ENCODE measurements around the gene PRRC2B.

PRRC2B gene

DNA sequence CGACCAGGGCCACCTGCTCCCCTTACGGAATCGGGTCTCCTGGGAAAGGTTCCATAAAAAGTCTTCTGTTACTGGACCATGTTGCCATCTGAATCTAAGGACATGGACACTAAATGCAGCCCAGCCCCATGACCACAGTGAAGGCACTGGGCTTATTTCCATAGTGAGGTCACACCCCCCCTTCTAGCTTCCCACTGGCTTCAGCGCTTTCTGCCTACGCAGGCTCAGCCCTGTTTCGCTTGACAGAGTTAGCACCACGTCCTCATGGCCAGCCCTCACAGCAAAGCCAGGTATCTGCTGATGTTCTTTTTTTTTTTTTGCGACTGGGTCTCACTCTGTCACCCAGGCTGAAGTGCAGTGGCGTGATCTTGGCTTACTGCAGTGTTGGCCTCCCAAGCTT is 123.0 kb downstream of the PRRC2B start:
- DNase-seq (ENCODE audit: low read depth in 2 of 2): no peak

DNA sequence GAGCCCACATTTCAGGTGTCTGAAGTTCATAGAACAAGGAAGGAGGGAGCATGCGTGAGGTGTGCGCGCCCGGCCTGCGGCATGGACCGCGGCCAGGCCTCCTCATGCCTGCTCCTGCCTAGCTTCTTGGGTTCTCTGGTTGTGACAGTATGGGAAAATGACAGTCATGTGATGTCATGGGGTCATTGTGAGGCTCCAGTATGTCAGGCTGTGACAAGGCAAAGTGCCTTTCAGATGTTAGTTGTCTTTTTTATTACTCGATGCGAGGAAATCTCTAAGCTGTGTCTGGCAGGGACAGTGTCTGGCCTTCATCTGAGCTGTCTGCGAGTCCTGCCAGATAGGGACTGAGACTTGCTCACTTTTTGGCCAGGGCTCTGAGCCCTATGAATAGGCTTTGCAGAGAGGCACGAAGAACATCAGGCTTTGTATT is 123.9 kb downstream of the PRRC2B start:
- no peak for DNase-seq (ENCODE audit: low read depth in 2 of 2)

DNA sequence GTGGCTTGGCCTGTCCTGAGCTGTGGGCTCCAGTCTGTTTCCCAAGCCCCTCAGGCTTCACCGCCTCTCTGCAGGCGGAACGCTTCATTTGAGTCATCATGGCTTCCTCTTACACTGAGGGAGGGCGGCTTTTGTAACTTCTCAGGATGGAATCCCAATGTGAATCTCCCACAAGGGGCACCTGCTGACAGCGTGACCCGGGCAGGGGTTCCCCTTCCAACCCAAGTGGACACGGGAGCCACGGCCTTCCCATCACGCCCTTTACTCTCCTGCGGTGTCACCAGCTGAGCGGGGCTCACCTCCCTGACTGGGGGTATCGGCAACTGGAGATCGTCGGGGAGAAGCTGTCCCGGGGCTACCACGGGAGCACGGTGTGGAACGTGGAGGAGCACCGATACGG is 124.7 kb downstream of the PRRC2B start:
- DNase-seq (ENCODE audit: low read depth in 2 of 2): no peak

GRCh38 chr9:131520503-131520902 is 126.6 kb downstream of the PRRC2B start:
- DNase-seq (ENCODE audit: low read depth in 2 of 2): no peak

DNA sequence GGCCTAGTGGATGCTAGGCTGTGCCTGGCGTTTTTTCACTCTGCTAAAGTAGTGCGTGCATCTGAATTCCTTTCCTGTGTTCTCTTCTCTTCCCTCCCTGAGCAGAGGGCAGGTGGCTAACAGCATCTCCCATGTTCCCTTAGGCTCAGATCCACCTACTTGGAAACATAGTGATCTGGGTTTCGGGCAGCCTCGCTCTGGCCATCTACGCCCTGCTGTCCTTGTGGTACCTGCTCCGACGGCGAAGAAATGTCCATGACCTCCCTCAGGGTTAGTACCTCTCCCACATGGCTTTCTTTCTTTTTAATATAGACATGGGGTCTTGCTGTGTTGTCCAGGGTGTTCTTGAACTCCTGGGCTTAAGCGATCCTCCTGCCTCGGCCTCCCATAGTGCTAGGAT is 127.3 kb downstream of the PRRC2B start:
- no peak for DNase-seq (ENCODE audit: low read depth in 2 of 2)

DNA sequence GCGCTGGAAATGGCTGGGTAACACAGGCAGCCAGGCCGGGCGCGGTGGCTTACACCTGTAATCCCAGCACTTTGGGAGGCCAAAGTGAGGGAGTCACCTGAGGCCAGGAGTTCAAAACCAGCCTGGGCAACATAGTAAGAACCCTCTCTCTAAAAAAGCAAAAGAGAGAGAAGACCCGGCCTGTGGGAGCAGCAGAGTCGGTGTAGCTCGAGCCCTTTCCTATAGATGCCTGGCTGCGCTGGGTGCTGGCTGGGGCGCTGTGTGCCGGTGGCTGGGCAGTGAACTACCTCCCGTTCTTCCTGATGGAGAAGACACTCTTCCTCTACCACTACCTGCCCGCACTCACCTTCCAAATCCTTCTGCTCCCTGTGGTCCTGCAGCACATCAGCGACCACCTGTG is 127.9 kb downstream of the PRRC2B start:
- DNase-seq (ENCODE audit: low read depth in 2 of 2): no peak

DNA sequence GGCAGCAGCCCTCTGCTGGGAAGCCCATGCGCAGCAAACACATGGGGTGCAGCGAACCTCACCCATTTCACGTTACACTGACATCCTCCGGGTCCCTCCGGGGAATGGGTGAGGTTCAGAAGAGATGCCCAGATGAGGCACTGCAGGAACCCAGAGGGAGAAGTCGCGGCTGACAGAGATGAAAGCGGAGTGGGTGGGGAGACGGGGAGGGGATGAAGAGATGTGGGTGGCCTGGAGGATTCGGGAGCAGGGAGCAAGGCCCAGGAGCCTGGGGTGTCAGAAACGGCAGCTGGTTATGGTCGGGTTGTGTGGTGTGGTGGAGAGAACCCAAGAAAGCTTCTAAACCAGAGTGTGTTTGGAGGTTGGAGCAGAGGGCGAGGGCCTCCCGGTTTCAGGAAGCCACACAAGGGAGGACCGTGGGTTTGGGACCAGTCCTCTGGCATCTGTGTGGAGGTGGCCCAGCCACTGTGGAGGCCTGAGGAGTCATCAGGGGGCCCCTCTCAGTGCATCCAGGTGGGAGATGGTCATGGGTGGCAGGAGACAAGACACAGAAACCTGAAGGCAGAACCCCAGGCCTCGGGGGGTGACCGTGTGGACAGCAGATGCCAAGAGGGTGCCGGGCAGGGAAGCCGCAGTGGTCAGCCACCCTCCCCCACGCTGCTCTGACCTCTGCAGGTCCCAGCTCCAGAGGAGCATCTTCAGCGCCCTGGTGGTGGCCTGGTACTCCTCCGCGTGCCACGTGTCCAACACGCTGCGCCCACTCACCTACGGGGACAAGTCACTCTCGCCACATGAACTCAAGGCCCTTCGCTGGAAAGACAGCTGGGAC is 128.6 kb downstream of the PRRC2B start:
- DNase-seq (ENCODE audit: low read depth in 2 of 2): no peak

- no peak for DNase-seq (ENCODE audit: low read depth in 2 of 2)
Observed at GRCh38 chr9:131523086-131523388, 129.2 kb downstream of the PRRC2B start.

GRCh38 chr9:131523451-131524435 is 129.9 kb downstream of the PRRC2B start:
- DNase-seq (ENCODE audit: low read depth in 2 of 2): no peak

DNA sequence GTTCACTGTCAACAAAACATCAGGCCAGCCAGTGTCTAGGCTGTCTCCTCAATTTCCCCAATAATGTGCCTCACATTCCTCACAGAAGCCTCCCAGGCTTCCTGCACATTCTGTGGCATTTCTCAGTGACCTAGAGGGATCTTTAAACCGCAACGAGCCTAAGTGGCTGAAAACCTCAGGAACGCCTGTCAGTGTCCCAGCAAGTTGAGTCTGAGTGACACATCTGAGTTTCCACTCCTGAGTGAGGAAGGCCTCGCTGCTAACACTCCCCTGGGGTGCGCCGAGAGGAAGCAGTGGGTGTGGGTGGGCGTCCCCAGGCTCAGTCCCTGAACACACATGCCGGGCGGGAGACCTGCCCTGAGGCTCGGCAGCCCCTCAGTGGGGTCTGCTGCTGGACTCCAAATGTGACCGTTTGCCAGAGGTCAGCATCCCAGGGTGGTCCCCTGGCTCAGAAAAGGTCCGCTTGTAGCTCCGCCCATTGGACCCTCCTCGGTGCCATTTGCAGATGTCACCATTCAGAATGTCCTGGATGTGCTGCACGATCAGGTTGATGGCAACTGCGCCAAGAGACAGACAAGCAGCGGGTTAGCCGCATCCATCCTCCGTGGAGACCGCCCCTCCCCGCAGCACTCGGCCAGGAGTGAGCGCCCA is 130.9 kb downstream of the PRRC2B start:
- DNase-seq (ENCODE audit: low read depth in 2 of 2): no peak

DNA sequence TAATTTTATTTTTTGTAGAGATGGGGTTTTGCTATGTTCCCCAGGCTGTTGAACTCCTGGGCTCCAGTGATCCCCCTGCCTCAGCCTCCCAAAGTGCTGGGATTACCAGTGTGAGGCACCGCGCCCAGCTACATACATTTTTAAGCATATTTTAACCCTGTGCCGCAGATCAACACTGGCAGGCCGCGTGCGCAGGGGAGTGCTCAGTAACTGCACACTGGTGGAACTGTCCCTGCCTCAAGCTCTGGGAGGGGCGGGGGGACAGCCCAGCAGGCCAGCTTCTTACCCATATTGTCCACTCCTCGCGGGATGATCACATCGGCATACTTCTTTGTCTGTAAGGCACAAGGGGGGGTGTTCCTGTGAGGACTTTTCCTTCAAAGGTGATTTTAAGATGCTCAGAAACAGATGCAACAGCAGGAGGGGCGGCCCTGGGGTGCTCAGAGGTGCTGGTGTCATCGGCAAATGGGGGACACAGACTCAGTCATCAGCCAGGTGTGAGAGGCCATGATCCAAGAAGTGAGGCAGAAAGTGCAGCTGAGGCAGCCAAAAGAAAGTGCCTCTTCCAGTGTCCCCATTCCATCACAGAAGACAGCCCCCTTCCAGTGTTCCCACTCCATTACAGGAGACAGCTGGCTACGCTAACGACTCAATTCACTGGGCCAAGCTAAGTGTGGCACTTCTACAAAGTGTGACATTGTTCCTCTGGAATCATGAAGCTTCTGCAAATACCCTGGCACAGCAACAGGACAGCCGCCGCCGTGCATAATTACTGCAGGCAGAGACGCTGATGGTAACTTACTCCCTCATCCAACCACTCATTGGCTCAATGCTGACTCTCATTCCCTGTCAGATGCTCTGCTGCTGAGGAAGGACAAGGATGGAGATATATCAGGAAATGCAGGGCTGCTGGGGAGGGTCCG is 132.0 kb downstream of the PRRC2B start:
- no peak for DNase-seq (ENCODE audit: low read depth in 2 of 2)

DNA sequence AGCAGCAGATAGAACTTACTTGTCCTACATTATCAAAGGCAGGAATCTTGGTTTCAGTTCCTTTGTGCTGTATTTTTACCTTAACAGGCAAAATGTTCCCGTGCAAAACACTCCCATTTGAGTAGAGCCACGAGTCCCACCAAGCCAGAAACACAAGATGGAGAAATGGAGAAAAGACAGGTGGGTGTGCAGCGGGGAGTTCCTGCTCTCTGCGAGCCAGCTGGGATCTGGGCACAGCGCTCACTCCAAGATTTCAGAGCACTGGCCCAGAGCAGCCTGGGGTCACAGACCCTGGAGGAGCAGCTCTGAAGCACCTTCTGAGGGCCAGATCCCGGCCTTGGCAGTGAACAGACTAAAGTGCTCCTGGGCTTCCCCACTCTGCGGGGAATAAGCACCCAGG is 134.3 kb downstream of the PRRC2B start:
- DNase-seq (ENCODE audit: low read depth in 2 of 2): no peak

DNA sequence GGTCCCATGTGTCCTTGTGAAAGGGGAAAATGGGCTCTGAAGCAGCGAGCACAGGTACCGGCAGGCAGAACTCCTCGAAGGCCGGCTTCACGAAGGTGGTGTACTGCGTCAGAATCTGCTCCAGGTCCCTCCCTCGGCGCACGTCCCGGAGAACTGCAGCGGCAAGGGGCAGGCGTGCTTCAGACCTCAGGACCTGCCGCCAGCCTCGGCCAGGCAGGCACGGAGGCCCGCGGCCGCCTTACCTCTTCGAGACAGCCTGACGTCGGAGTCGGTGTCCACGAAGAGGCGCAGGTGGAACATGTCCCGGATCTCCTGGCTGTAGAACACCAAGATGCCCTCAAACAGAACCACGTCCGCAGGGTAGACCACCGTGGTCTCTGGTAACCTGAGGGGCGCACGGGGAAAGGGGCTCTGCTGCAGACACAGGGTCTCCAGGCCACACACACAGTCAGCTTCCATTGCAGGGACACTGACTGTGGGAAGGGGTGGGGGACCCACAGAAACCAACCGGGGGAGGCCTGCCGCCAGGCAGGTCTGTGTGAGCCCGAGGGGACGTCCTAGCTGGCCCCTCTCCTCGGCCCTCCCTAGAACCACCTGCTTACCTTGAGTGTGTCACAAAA is 135.1 kb downstream of the PRRC2B start:
- no peak for DNase-seq (ENCODE audit: low read depth in 2 of 2)

DNA sequence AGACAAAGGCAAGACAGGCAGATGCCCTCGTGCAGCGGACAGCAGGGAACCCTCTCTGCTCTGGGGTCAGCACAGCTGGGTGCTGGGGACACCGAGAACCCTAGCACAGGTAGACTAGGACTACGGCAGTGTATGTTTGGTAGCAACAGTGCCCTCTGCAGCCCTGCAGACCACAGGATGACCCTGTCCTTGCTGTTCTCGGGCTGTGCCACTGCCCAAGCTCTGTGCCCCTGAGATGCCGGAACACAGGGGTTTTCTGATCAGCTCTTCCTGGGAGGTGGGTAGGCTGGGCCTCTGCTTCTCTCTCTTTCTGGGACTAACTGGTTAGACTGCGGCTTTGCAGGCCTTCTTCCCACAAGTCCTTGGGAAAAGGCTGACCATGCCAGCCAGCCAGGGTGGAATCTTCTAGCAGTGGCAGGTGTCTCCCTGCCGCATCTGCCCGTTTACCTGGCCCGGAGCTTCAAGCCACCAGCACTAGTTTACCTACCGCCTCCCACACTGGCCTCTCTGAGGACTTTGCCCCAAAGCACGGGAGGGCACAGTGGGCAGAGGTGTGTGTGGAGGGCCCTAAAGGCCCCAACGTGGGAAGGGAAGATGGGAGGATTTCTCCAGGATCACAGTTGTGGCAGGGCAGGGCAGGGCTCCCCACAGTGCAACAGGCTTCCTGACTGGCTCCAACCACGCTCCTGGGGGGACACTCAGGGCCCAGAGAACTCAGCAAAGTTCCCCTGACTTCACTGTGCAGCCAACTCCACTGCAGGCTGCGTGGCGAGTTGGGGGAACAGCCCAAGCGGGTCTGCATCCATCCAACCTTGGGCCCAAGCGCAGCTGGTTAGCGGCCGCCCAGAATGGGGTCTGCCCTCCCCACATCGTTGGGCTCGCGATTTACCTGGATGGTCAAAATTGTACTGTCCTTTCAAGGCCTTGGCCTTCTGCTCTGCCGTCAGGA is 136.0 kb downstream of the PRRC2B start:
- no peak for DNase-seq (ENCODE audit: low read depth in 2 of 2)

- no peak for DNase-seq (ENCODE audit: low read depth in 2 of 2)
Observed at GRCh38 chr9:131530546-131530919, 136.6 kb downstream of the PRRC2B start.

DNA sequence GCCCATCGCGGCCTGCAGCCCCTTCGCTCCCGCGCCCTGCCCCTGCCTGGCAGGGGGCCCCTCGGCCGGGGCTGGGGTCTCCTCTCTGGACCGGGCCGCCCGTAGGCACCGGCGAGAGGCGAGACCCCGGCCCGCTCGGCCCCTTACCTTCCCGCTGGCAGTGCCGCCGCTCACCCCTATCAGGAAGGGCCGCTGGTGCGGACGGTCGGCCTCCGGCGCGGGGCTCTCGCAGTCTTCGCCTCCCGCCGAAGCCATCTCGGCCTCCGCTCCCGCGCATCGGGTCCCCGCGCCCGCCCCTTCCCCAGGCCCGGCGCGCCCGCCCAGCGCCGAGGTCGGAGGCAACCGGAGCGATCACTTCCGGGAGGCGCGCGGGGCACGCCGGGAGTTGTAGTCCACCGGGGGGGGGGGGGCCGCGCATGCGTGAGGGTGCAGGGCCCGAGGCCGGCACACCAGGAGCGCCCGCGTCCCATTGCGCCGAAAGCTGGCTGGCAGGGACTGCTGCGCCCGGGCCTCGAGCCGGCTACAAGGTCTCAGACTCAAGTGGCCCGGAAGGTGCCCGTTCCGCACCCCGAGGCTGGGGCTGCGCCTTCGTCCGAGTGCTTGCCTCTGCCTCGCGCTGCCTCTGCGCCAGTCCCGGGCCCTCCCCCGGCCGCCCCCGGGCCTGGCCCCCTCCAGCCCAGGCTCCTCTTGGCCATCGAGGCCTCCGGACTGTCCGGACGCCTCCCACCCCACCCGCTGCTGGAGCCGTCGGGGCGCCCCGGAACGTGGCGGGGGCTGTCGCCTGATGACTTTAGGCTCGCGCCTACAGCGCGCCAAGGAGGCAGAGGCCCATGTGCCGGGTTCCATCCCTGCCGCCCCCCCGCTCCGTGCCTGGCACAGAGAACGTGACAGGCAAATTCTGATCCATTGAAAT is 137.3 kb downstream of the PRRC2B start, which contains the start of gene UCK1:
Gene UCK1 (minus strand): TSS at position 344 of the 913 bp plus-strand sequence. CDS start 89 bp downstream, at position 255.
- DNase-seq (ENCODE audit: low read depth in 2 of 2): peak; percentile 39 to 43

DNA sequence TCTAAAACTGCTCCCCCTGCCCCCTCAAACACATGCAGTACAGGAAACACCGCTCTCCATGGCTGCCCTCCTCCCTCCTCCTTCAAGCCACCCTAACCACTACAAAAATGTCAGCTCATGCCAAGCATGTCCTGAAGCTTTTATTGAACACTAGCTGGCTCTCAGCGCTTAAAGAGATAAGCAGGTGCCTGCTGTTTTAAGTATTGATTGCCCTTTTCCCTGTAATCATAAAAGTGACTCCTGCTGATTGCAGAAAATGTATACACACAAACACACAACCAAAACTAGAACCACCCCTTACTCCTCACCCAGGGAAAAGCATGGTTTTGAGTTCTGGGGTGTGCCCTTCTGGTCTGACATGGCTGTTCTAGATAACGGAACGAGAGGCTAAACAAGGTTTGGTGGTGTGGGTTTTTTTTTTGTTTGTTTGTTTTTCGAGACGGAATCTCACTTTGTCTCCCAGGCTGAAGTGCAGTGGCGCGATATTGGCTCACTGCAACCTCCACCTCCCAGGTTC is 140.9 kb downstream of the PRRC2B start:
- DNase-seq (ENCODE audit: low read depth in 2 of 2): no peak

DNA sequence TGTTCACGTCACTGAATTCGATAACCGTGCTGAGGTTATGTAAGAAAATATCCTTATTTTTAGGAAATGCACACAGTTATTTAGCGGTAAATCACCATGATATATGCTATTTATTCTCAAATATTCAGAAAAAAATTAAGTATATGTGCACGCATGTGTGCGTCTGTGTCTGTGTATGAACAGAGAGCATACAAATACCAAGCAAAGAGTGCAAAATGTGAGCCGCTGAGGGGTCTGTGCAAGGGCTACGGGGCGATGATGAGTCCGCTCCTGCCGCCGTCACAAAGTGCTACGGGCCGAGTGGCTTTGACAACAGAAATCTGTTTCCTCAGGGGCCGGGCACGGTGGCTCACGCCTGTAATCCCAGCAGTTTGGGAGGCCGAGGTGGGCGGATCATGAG is 144.1 kb downstream of the PRRC2B start:
- no peak for DNase-seq (ENCODE audit: low read depth in 2 of 2)

All from stimulated activated CD8-positive, alpha-beta memory T cell treated with anti-CD3 and anti-CD28 coated beads, Interleukin-7, amount 100 ng/mL, for 1 hour (primary cell).